Activated naive CD8-positive, alpha-beta T cell (primary cell): ENCODE data around the gene CD22.
"Not testable (repeated sequence)": the region's sequence is repeated elsewhere in the genome, so short reads cannot be mapped to it uniquely, and the experiment has no call there.

Source experiments
- H3K27ac Mint-ChIP-seq: one replicate; pipeline ENCODE4 v1.8.0; 2021; ENCODE audit warnings: mixed read lengths
- H3K27me3 Mint-ChIP-seq: one replicate; pipeline ENCODE4 v1.8.0; 2021; ENCODE audit warnings: mixed read lengths
- H3K36me3 Mint-ChIP-seq: one replicate; pipeline ENCODE4 v1.8.0; 2021; ENCODE audit warnings: mixed read lengths
- H3K4me1 Mint-ChIP-seq: one replicate; pipeline ENCODE4 v1.8.0; 2021; ENCODE audit warnings: low read depth, mixed read lengths
- H3K4me3 Mint-ChIP-seq: one replicate; pipeline ENCODE4 v1.8.0; 2021; ENCODE audit warnings: mild to moderate bottlenecking, mixed read lengths
- H3K9me3 Mint-ChIP-seq: one replicate; pipeline ENCODE4 v1.8.0; 2021; ENCODE audit warnings: low read depth, mixed read lengths

CD22 gene

DNA sequence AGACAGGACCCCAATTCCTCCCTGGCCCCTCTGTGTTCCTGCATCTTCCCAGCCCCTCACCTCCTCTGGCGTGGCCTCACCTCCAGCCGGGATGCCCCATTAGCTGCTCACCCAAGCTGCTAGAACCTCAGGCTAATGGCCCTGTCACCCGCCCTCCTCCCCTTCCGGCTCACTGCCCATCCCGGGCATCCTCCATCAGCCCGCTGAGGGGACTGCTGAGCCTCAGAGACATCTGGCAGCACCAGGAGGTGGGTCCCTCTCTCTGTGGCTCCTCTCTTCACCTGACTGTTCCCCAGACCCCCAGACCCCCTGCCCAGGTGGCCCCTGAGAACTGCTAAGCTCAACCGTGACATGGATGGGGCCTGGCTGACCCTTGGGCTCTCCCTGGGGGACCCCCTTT lies 21.6 kb downstream of the CD22 start:
- Mint-ChIP-seq H3K4me1 (peaks cover 31% of the 10 kb centered on the region), H3K4me3 (no peak overlapping the region), H3K36me3 (no peaks in the 10 kb centered on the region), H3K27ac (no peak overlapping the region), H3K9me3 (no peaks in the 10 kb centered on the region), H3K27me3 (no peaks in the 10 kb centered on the region)

DNA sequence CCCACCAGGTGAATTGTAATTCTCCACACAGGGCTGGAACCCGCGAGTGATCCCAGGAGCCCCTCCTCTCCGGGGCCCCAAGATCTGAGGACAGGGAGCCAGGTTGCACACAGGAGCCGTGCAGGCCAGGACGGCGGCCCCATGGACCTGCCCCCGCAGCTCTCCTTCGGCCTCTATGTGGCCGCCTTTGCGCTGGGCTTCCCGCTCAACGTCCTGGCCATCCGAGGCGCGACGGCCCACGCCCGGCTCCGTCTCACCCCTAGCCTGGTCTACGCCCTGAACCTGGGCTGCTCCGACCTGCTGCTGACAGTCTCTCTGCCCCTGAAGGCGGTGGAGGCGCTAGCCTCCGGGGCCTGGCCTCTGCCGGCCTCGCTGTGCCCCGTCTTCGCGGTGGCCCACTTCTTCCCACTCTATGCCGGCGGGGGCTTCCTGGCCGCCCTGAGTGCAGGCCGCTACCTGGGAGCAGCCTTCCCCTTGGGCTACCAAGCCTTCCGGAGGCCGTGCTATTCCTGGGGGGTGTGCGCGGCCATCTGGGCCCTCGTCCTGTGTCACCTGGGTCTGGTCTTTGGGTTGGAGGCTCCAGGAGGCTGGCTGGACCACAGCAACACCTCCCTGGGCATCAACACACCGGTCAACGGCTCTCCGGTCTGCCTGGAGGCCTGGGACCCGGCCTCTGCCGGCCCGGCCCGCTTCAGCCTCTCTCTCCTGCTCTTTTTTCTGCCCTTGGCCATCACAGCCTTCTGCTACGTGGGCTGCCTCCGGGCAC lies 22.6 kb downstream of the CD22 start:
- Mint-ChIP-seq H3K27me3 (no peaks in the 10 kb centered on the region), H3K4me1 (peaks cover 21% of the 10 kb centered on the region), H3K9me3 (no peaks in the 10 kb centered on the region), H3K36me3 (no peaks in the 10 kb centered on the region), H3K27ac (no peak overlapping the region), H3K4me3 (no peak overlapping the region)

DNA sequence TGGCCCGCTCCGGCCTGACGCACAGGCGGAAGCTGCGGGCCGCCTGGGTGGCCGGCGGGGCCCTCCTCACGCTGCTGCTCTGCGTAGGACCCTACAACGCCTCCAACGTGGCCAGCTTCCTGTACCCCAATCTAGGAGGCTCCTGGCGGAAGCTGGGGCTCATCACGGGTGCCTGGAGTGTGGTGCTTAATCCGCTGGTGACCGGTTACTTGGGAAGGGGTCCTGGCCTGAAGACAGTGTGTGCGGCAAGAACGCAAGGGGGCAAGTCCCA lies 23.1 kb downstream of the CD22 start:
- H3K27me3 Mint-ChIP-seq, result no peaks in the 10 kb centered on the region
- no peaks in the 10 kb centered on the region for H3K9me3 Mint-ChIP-seq
- H3K36me3 Mint-ChIP-seq, result no peaks in the 10 kb centered on the region
- no peak overlapping the region for H3K27ac Mint-ChIP-seq
- peaks cover 16% of the 10 kb centered on the region for H3K4me1 Mint-ChIP-seq
- H3K4me3 Mint-ChIP-seq, result no peak overlapping the region

DNA sequence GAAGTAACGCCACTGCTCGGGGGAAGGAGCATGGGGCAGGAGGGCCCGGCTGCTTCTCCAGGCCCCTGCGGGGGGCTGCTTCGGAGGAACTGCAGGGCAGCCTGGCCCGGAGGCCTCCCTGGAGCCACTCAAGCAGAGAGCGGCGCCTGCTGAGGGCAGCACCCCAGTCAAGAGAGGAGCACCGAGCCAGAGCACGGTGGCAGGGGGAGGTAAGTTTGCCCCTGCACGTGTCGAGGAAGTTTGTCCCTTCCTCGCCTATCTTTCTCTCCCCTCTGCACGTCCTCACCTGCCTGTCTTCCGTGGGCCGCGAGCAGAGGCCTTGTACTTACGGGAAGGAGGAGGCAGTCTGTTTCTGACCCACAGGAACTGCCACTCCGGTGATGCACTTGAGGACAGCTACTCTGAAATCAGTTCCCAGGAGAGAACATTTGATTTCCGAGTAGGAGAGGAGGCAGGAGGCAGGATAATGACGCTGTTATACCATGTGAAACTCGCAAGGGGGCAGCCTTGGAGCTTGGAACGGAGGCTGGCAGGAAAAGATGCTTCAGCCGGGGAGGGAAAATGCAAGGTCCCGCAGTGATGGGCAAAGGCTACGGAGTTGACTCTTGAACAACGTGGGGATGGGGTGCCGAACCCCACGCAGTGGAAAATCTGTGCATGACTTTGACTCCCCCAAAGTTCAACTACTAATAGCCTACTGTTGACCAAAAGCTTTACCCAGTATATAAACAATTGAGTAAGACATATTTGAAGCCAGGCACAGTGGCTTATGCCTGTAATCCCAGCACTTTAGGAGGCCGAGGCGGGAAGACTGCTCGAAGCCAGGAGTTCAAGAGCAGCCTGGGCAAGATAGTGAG lies 23.7 kb downstream of the CD22 start:
- H3K4me3 Mint-ChIP-seq, result no peak overlapping the region
- no peaks in the 10 kb centered on the region for H3K9me3 Mint-ChIP-seq
- no peaks in the 10 kb centered on the region for H3K27me3 Mint-ChIP-seq
- H3K36me3 Mint-ChIP-seq, result no peaks in the 10 kb centered on the region
- H3K27ac Mint-ChIP-seq, result no peak overlapping the region
- peaks cover 15% of the 10 kb centered on the region for H3K4me1 Mint-ChIP-seq

DNA sequence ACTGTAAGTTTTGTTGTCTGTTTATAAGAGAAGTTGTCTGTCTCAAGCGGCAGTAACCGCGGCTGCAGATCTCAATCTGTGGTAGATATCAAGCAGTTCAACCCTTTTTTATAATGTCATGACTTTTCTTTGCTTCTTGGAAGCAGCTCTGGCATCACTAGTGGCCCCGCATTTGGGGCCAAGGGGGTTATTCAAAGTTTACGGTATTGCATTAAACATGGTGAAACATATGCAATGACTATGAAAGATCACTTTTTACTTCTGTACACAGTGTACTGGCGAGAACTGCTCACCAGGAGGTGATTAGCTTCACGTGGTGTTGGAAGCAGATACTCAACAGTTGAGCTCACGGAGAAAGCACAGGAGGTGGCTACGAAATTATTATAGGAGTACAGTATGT lies 24.6 kb downstream of the CD22 start:
- Mint-ChIP-seq H3K27ac (no peak overlapping the region), H3K9me3 (no peaks in the 10 kb centered on the region), H3K4me3 (no peak overlapping the region), H3K4me1 (peaks cover 18% of the 10 kb centered on the region), H3K27me3 (peaks cover 3% of the 10 kb centered on the region), H3K36me3 (no peaks in the 10 kb centered on the region)

DNA sequence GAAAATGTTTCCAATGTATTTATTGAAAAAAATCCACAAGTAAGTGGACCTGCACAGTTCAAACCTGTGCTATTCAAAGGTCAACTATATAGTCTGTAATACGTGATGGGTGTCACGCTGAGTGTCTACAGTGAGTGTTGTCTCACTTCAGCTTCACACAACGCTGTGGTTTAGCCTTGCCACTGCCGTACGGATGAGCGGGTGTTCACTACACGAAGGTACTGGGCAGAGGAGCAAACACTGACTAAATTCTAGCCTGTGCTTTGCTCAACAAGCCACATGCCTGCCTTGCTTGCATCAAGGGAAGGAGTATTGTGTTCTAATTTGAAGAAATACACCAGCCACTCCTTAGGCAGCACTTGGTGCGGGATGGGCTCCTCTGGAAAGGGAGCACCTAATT lies 25.9 kb downstream of the CD22 start:
- Mint-ChIP-seq H3K27me3 (peaks cover 3% of the 10 kb centered on the region), H3K4me3 (no peak overlapping the region), H3K4me1 (peaks cover 18% of the 10 kb centered on the region), H3K36me3 (no peaks in the 10 kb centered on the region), H3K9me3 (no peaks in the 10 kb centered on the region), H3K27ac (no peak overlapping the region)

DNA sequence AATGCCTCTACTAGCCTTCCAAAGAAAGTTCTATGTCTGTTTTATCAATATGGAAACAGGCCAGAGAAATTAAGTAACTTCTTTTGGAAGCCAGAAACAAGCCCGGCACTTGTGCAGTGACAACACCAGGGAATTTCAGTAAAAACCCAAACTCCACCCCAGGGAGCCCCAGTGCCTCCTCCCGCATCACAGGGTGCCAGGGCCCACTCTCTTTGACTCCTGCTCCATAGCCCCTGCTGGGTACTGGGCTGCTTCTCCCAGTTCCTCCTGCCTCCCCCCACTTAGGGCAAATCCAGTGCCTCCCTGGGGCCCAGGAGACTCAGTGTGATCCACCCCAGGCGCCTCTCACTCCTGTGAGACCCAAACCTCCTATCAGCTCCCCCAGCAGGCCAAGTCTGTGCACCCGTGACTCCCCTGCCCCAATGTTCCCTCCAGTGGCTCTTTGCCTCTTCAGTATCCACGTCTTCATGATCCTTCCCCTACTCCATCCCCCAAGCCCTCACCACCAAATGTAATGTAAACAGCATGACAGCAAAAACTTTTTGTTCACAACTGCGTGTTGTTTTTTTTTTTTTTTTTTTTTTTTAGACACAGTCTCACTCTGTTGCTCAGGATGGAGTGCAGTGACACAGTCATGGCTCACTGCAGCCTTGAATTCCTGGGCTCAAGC lies 26.9 kb downstream of the CD22 start:
- Mint-ChIP-seq H3K27me3 (peaks cover 3% of the 10 kb centered on the region), H3K9me3 (no peaks in the 10 kb centered on the region), H3K36me3 (no peaks in the 10 kb centered on the region), H3K4me1 (peaks cover 18% of the 10 kb centered on the region), H3K4me3 (no peak overlapping the region), H3K27ac (no peak overlapping the region)

DNA sequence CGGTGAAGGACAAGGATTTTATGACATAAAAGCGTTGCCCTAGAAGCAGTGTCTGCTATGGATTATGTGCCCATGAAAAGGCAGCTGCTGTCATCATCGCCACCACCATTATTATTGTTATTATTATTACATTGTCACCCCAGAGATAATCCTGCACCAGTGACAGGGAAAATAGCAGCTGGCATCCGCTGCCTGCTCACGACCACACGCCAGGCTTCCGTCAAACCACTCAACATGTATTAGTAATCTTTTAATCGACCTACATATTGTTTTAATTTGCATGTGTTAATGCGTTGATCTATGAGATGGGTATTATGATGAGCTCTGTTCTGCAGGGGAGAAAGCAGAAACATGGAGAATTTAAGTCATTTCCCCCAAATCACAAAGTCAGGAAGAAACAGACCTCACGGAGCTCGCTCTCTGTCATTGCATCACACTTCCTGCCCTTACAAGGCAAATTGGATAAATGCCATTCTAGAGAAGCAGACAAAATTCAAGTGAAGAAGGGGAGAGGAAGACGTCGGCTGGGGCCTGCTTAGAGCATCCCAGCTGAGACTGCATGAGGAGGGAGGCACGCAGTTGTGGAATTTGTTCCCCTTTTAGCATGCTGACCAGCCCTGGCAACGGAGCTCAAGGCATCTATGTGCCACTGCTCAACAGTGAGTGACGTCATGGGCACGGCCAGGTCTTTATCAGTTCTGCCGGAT lies 29.0 kb downstream of the CD22 start, which contains the start of gene FFAR3:
Gene FFAR3 (plus strand): TSS at position 594 of the 707 bp plus-strand sequence. CDS start 431 bp downstream, outside the sequence.
- no peaks in the 10 kb centered on the region for H3K36me3 Mint-ChIP-seq
- H3K27ac Mint-ChIP-seq, result peak within 1 kb of the TSS; percentile 85
- peaks cover 3% of the 10 kb centered on the region for H3K27me3 Mint-ChIP-seq
- no peaks in the 10 kb centered on the region for H3K9me3 Mint-ChIP-seq
- H3K4me1 Mint-ChIP-seq, result peaks cover 12% of the 10 kb centered on the region
- peak within 1 kb of the TSS; percentile 76 for H3K4me3 Mint-ChIP-seq

DNA sequence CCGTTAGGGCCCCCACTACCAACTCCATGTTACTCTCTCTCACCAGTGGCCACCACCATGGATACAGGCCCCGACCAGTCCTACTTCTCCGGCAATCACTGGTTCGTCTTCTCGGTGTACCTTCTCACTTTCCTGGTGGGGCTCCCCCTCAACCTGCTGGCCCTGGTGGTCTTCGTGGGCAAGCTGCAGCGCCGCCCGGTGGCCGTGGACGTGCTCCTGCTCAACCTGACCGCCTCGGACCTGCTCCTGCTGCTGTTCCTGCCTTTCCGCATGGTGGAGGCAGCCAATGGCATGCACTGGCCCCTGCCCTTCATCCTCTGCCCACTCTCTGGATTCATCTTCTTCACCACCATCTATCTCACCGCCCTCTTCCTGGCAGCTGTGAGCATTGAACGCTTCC lies 29.8 kb downstream of the CD22 start:
- H3K27me3 Mint-ChIP-seq, H3K36me3 Mint-ChIP-seq, H3K4me3 Mint-ChIP-seq, H3K27ac Mint-ChIP-seq, H3K9me3 Mint-ChIP-seq: not testable (repeated sequence)
- peaks cover 12% of the 10 kb centered on the region for H3K4me1 Mint-ChIP-seq

DNA sequence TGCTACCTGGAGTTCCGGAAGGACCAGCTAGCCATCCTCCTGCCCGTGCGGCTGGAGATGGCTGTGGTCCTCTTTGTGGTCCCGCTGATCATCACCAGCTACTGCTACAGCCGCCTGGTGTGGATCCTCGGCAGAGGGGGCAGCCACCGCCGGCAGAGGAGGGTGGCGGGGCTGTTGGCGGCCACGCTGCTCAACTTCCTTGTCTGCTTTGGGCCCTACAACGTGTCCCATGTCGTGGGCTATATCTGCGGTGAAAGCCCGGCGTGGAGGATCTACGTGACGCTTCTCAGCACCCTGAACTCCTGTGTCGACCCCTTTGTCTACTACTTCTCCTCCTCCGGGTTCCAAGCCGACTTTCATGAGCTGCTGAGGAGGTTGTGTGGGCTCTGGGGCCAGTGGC lies 30.4 kb downstream of the CD22 start:
- not testable (repeated sequence) for H3K27me3 Mint-ChIP-seq

DNA sequence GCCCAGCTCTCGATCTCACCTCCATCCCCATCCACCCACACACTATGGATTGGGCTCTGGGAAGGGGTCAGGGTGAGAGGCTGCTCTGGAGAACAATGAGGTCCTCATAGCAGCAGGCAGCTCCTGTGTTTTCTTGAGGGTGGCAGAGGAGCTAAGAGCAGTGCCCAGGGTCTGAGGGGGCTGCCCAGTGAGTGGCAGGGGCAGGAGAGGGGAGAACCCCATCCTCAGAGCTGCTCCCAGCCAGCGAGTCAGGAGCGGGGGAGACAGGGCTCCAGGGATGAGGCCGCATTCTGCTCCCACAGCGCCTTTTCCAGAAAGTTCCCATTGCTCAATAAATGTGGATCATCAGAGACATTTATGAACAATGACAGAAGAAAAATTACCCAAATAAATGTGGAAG lies 31.1 kb downstream of the CD22 start:
- H3K27me3 Mint-ChIP-seq, H3K4me3 Mint-ChIP-seq, H3K27ac Mint-ChIP-seq, H3K9me3 Mint-ChIP-seq, H3K36me3 Mint-ChIP-seq: not testable (repeated sequence)
- H3K4me1 Mint-ChIP-seq, result peaks cover 12% of the 10 kb centered on the region

More for the DNA sequence above, 30.4 kb downstream of the CD22 start:
- not testable (repeated sequence) for H3K27ac Mint-ChIP-seq, H3K4me3 Mint-ChIP-seq, H3K36me3 Mint-ChIP-seq, H3K9me3 Mint-ChIP-seq
- H3K4me1 Mint-ChIP-seq, result peaks cover 12% of the 10 kb centered on the region

DNA sequence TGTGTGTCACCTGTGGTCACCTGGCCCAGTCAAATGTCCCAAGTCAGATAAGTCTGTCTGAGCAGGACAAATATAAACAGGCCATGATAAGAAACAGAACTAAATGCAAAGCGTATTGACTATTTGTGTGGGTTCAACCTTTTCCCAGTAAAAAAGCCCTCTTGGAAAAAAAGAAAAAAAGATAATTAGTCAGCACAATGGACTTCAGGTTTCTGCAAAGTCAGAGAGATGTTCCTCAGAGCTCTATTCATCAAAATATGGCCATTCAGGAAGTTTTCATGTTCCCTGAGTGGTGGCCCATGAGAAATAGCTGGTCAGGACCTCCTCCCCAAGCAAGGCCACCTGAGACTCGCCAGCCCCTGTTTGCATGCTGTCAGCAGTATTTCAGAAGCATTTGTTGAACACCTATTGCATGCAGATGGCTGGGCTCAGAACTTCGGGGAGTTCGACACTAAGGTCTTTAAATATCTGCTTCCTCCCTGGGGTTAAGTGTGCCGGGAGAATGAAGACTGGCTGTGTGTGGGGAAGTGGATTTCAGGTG lies 32.0 kb downstream of the CD22 start:
- no peaks in the 10 kb centered on the region for H3K9me3 Mint-ChIP-seq
- H3K4me3 Mint-ChIP-seq, result no peak overlapping the region
- H3K36me3 Mint-ChIP-seq, result no peaks in the 10 kb centered on the region
- H3K27me3 Mint-ChIP-seq, result peaks cover 3% of the 10 kb centered on the region
- no peak overlapping the region for H3K27ac Mint-ChIP-seq
- H3K4me1 Mint-ChIP-seq, result peaks cover 12% of the 10 kb centered on the region

DNA sequence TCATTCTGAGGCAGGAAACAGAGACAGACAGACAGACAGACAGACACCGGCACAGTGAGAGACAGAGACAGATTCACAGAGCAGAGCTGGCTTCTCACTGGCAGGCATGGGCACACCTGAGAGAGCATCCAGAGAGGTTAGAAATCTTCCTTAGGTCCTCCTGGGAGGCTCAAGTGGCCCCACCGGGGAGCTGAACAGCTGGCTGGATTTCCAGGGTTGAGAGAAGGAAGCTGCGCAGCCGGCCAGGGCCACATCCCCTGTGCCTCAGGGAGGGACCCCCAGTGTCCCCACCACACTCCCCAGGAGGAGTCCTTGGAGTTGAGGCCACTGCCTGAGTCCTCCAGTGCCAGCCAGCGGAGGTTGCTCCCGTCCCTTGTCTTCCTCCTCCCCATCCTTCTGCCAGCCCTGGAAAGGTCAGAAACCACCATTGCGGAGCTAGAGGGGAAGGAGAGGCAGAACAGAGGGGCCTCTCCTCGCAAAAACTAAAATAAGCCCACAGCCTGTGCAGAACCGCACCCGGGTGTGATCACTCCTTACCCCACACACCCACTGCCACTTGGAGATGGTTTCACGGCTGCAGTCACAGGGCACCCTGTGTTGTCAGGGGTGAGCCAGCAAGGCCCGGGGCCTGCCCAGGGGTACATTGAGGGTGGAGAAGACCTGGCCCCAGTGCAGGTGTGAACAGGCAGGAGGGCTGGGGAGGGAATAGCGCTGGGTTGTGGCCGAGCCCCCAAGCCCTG lies 33.4 kb downstream of the CD22 start:
- Mint-ChIP-seq H3K27me3 (peaks cover 6% of the 10 kb centered on the region), H3K4me1 (peaks cover 10% of the 10 kb centered on the region), H3K36me3 (no peaks in the 10 kb centered on the region), H3K27ac (no peak overlapping the region), H3K9me3 (no peaks in the 10 kb centered on the region), H3K4me3 (no peak overlapping the region)

DNA sequence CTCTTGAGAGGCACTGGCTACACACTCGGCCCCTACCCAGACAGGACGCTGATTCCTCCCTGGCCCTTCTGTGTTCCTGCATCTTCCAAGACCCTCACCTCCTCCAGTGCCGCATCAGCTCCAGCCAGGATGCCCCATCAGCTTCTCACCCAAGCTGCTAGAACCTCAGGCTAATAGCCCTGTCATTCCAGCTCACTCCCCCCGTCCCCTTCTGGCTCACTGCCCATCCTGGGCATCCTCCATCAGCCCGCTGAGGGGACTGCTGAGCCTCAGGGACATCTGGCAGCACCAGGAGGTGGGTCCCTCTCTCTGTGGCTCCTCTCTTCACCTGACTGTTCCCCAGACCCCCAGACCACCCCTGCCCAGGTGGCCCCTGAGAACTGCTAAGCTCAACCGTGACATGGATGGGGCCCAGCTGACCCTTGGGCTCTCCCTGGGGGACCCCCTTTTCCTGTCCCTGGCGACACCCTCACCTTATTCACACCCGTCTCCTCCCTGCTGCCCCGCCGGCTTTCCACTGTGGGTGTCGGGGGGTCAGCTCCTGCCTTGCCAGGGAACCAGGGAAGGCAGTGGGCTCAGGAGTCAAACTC lies 34.1 kb downstream of the CD22 start:
- Mint-ChIP-seq H3K27ac (no peak overlapping the region), H3K4me3 (no peak overlapping the region), H3K36me3 (no peaks in the 10 kb centered on the region), H3K9me3 (no peaks in the 10 kb centered on the region), H3K4me1 (peaks cover 3% of the 10 kb centered on the region), H3K27me3 (peaks cover 5% of the 10 kb centered on the region)
